Superior temporal gyrus (tissue), 1 donor: ENCODE results near the gene TAOK3.
"Not testable (repeated sequence)": the region's sequence is repeated elsewhere in the genome, so short reads cannot be mapped to it uniquely, and the experiment has no call there.

Experiments used
- DNase-seq: peaks from one replicate; pipeline ENCODE4 v3.0.0-alpha.2; 2016; ENCODE audit errors: extremely low spot score

The TAOK3 gene

DNA sequence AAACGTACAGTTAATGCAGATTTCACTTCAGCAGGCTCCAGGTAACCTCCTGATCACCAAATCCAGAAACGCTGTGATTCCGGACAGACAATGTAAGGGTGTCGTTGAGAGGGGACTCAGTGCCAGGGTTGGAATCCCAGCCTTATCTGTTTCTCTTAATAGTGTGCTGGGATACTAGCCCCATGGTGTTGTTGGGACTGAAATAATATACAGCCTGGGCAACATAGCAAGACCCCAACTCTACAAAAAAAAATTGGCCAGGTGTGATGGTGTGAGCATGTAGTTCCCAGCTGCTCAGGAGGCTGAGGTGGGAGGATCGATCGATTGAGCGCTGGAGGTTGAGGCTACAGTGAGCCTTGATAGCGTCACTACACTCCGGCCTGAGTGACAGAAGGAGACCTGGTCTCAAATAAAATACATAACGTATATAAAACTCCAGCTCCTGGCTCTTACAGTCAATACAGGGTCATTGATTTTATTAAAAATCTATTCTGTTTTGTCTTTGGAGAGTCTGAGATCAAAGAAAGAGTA, 235.5 kb downstream of the TAOK3 start:
- DNase-seq, result no peak

DNA sequence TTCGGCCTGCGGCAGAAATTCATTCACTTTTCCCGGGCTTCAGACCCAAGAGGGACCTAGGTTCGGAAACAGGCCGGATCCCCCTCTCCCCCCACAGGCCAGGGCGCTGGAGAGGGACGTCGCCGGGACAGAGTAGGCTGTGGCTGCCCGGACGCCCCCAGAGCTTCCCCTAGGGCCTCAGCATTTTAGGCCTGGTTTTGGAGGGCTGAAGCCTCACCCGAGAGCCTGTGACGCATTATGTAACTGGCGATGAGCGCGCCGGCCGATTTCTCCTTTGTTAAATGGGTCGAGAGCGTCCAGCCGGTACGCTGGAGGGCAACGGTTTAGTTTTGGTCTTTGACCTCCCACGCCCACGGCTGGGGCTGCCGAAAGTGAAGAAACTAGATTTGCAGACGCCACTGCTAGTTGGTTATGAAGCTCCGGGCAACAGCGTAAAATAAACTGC, 236.1 kb downstream of the TAOK3 start:
- peak; percentile 51 for DNase-seq

DNA sequence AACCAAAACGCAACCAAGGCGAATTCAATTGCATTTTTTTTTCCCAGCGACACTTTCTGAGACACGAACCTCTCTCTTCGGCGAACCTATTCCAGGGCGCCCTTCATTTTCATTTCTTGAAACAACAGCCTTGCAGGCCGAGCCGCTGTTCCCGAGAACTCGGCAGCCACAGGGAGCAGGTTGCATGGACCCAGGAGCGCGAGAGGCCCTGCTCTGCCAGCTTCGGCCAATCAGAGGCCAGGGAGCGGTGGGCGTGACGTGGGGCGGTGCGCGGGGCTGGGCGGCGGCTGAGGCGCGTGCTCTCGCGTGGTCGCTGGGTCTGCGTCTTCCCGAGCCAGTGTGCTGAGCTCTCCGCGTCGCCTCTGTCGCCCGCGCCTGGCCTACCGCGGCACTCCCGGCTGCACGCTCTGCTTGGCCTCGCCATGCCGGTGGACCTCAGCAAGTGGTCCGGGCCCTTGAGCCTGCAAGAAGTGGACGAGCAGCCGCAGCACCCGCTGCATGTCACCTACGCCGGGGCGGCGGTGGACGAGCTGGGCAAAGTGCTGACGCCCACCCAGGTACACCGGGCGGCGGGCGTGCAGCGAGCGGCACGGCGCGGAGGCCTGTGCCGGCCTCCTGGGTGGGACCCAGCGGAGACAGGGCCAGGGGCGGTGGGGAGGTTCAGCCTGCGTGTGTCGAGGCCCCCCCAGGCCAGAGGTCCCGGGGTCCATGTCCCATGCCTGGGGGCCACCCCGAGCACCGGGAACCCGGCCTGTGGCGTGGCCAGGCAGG, 236.7 kb downstream of the TAOK3 start, which contains the start of gene PEBP1:
PEBP1 (plus strand) TSS at position 337 of the 771 bp plus-strand sequence; CDS start at position 423, 86 bp downstream.
- peak; percentile 95 for DNase-seq

DNA sequence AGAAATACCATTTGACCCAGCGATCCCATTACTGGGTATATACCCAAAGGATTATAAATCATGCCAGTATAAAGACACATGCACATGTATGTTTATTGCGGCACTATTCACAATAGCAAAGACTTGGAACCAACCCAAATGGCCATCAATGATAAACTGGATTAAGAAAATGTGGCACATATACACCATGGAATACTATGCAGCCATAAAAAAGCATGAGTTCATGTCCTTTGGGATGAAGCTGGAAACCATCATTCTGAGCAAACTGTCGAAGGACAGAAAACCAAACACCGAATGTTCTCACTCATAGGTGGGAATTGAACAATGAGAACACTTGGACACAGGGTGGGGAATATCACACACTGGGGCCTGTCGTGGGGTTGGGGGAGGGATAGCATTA, 243.3 kb downstream of the TAOK3 start:
- not testable (repeated sequence) for DNase-seq

DNA sequence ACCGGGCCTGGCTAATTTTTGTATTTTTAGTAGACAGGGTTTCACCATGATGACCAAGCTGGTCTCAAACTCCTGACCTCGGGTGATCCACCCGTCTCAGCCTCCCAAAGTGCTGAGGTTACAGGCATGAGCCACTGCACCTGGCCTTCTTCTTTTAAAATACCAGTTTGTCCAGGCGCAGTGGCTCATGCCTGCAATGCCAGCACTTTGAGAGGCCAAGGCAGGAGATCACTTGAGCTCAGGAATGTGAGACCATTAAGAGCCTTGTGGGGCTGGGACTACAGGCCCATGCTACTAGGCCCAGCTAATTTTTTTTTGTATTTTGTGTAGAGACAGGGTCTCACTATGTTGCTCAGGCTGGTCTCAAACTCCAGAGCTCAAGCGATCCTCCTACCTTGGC, 244.8 kb downstream of the TAOK3 start:
- DNase-seq, result no peak

DNA sequence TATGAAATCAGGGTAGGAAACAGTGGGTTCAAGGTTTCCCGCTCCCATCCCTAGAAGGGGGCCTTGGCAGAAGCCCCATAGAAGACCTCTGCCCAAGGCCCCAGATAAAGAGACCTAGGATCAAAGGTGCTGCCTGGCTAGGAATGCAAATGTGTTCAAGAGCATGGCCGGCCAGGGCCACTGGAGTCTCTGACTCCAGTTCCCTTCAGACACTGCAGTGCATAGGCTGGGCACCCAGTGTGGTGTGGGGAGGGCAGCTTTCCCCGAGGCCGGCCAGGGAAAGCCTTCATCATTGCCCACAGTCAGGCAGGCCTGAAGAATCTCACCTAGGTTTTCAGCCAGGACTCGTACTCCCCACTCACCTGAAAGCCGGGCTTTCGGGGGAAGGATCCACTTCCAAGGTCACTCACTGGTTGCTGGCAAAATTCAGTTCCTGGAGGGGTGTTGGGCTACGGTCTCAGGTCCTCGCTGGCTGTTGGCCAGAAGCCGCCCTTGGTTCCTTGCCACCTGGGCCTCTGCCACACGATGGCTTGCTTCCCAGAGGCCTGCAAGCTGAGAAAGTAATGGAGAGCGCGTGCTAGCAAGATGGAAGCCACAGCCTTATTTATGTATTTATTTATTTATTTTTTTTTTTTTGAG, 246.5 kb downstream of the TAOK3 start:
- DNase-seq, result no peak

DNA sequence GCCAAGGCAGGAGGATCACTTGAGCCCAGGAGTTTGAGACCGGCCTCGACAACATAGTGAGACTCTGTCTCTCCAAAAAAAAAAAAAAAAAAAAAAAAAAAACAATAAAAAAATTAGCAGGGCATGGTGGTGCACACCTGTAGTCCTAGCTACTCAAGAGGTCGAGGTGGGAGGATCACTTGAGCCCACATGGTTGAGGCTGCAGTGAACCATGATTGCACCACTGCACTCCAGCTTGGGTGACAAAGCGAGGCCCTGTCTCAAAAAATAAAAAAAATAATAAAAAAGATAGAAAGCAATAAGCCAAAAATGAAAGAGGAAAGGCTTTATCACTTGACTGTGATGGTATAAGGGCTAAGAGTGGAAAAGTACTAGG, 247.0 kb downstream of the TAOK3 start:
- no peak for DNase-seq

DNA sequence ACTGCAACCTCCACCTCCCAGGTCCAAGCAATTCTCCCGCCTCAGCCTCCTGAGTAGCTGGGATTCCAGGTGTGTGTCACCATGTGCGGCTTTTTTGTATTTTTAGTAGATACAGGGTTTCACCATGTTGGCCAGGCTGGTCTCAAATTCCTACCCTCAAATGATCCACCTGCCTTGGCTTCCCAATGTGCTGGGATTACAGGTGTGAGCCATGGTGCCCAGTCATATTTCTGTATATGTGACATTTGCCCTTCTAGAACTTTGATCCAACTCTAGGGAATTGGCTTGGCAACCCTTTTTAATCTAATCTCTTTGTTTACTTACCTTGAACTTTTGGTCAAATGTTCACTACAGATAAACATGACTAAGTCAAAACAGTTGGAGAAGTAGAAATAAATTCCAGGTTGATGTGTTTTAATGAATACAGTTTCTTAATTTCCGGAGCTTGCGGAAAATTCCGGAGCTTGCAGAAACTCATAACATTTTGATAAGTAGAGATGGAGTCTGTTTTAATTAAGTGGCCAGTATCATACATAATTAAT, 248.3 kb downstream of the TAOK3 start:
- DNase-seq, result no peak

DNA sequence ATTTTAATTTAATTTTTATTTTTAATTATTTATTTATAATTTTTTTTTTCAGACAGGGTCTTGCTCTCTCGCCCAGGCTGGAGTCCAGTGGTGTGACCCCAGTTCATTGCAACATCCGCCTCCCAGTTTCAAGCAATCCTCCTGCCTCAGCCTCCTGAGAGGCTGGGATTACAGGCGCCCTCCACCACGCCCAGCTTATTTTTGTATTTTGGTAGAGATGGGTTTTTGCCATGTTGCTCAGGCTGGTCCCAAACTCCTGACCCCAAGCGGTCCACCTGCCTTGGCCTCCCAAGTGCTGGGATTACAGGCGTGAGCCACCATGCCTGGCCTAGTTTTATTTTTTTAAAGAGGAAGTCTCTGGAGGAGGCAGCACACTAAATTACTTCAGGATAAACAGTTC, 250.4 kb downstream of the TAOK3 start:
- no peak for DNase-seq

DNA sequence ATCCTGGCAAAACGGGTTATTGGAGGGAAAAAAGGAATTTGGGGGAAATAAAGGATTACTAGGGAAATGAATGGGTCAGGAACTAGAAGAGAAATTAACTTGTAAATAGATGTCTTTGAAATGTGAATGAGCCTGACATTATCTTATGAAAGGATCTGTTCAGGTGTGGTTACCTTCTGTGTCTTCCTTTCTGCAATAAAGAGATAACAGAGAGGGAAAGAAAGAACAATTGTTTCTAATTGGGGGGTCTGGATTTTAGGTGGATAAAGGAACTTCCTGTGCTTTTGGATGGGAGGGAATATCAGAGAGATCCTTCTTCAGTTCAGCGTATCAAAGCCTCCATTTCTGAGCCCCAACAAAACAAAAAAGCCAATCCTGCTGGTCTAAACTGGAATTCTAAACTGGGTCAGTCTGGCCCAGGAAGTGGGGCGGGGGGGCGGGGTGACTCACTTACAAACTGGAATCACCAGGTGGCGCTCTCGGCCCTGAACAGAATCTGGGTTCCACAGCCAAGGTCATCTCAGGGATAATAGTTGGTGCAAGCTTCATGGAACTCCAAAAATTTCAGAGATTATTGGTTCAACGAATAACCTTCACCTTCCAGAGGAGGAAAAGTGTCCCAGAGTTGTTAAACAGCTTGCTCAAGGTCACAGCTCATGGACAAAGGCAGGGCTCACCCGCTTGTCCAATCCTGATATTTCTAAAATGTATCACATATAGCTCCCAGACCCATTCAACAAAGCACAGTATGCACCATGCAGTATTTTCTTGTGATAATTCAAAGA, 251.9 kb downstream of the TAOK3 start:
- DNase-seq, result peak; percentile 85

DNA sequence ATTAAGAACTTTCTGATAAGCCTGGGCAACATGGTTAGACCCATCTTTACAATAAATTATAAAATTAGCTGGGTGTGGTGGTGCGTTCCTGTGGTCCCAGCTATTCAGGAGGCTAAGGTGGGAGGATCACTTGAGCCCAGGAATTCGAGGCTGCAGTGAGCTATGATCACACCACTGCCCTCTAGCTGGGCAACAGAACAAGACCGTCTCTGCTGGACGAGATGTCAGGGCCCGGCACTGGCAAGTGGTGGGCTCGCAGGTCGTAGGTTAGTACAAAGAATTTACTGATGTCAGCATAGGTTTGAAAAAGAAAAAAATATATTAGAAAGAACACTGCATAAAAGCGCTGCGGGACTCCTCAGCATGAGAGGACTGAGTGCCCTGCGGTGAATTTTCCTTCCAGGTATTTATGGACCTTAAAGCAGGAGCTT, 253.2 kb downstream of the TAOK3 start:
- DNase-seq, result no peak

DNA sequence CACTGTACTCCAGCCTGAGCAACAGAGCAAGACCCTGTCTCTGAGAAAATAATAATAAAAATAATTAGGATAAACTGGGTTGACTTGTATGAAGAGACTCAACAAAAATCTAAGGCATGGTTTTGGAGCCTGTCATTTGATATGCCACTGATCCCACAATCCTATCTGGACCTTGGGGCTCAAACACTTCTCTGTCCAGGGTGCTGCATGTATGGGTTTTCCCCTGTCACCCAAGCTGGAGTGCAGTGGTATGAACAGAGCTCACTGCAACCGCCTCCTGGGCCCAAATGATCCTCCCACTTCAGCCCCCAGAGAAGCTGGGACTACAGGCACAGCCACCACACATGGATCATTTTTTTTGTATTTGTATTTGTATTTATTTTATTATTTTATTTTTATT, 263.6 kb downstream of the TAOK3 start:
- DNase-seq, result no peak

DNA sequence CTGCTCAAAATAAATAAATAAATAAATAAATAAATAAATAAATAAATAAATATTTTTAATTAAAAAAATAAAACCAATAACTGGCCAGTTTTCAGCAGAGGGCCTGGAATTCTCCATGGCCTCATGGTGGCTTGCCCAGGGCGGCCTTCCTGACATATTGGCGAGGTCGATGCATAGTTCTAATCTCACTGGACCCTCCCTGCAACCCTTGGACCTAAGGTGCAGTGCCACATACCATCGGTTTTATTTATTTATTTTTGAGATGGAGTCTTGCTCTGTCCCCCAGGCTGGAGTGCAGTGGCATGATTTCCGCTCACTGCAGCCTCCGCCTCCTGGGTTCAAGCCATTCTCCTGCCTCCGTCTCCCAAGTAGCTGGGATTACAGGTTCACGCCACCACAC, 265.0 kb downstream of the TAOK3 start:
- no peak for DNase-seq

DNA sequence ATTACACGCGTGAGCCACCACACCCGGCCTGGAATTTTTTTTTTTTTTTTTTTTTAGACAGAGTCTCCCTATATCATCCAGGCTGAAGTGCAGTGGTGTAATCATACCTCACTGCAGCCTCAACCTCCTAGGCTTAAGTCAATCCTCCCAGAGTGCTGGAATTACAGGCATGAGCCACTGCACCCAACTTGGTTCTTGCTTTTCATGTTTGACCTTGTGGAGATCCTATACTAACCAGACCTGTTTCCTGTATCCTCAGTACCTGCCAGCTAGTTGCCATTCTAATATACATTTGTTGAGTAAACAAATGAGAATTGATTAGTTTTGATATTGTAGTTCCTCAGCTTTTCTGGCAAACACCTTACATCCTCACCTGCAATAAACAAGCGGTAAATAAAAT, 265.7 kb downstream of the TAOK3 start:
- DNase-seq, result no peak

DNA sequence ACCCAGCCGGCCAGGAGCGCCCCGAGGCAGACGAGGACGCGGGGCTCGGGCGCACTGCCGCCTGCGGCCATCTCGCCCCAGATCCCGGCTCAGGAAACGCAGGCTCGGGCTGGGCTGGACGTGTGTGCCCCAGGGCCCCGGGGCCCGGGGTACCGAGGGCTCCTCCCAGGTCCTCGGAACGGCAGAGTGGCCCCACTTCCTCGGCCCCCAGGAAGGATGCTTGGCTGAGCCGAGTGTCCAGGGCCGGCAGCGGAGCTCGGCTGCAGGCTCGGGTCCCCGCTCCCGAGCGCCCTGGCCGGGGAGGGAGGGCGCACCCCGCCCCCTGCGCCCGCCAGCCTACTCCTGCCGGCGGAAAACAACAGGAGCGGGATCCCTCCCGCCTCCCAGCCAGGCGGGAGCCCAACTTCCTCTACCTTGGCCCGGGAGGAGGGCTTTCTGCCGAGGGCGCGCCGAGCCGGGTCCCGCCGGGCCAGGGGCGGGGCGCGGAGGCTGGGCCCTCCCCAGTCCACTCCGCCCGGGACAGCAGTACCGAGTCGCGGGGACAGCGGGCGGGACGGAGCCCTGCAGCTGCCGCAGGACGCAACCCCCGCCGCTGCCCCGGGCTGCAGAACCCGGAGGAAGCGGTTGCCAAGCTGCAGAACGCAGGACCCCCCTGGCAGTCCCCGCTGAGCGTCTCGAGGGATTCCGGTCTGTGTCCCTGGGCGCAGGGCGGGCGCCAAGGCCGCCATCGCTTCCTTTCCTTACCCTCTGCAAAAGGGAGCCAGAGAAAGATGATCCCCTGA, 268.9 kb downstream of the TAOK3 start, which contains the start of gene VSIG10:
VSIG10 (minus strand) TSS at position 411 of the 782 bp plus-strand sequence; CDS start at position 71, 340 bp downstream.
- peak; percentile 38 for DNase-seq

DNA sequence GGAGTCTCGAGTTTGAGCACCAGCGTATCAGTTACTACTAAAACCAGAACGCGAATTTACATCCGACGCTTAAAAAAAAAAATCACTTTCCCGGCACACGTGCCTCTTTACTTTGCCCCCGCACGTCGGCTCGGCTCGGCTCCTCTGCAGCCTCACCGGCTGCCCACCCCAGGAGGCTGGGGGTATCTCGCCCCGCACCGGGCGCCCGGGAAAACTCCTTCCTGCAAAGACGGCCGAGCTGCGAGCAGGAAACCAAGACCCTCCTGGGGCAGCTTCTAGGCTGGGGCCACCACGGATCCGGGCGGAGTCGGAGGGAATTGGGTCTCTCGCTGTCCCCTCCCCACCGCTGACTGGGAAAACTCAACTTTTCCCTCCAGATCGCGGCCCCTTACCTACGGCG, 269.5 kb downstream of the TAOK3 start:
- no peak for DNase-seq

DNA sequence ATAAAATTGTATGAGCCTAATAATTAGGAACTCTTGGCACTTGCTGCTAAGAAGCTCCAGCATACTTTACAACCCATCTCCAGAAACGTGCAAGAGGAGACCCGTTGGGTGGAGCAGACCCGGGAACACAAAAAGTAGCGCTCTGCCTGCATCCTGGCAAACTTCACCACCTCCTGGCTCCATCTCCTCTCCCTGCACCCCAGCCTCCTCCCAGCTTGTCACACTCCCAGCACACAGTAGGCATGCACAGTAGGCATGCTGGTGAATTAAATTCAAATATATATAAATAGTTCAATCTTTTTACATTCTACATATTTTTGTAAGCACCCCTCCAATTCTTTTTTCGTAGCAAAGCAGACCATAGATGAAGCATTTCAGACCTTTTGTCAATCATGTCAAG, 270.1 kb downstream of the TAOK3 start:
- DNase-seq, result no peak

DNA sequence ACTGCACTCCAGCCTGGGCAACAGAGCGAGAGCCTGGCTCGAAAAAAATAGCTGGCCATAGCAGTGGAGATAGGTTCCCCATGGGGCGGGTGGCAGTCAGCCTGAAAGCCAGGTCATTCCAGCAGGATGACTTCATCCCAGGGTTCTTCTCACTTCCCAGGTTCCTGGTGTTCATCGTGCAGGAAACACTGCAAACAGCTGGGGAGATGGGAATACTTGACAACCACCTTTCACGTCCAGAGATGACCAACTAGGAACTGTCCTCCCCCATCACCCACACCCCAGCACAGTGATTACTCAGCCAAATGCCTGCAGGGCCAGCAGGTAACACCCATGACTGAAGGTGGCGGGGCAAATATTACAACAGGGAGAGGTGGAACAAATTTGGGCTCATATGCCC, 270.6 kb downstream of the TAOK3 start:
- no peak for DNase-seq

DNA sequence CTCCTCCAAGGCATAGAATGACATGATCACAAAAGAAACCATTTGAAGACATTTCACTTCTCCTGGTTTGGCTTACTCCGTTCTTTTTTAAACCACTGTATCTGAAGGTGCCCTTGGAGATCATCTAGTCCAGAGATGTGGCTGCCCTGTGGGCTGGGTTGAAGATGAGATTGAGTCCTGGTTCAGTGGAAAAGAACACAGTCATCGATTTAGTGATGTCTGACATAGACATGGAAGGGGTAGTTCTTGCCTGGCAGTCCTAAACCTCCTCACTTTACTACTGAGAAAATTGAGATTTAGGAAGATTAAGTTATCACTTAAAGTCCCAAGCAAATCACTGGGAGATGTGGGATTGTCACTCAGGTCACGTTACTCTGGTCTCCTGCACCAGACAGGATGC, 271.7 kb downstream of the TAOK3 start:
- no peak for DNase-seq
